GM19351 (cell line): Measurements from ENCODE around the gene MBNL3.

Experiments
- ATAC-seq: cut with Tn5 transposase; IDR thresholded peaks from one replicate; pipeline ENCODE4 v1.9.1; 2021; ENCODE audit warnings: mild to moderate bottlenecking, moderate library complexity; ENCODE audit not compliant: unreplicated experiment

The MBNL3 gene

GRCh38 chrX:132488819-132489577, at the start of gene MBNL3:
TSS of gene MBNL3 (minus strand) at chrX:132489038. CDS start at chrX:132439611, 49,427 bp downstream.
- ATAC-seq: peak; percentile 57

- no peak for ATAC-seq
These were observed 44.6 kb upstream of the MBNL3 start for GRCh38 chrX:132533409-132533808.

- ATAC-seq: no peak
These were observed 44.1 kb upstream of the MBNL3 start for GRCh38 chrX:132532913-132533312.

GRCh38 chrX:132532097-132532496, 43.3 kb upstream of the MBNL3 start:
- peak; percentile 59 for ATAC-seq

GRCh38 chrX:132520792-132521191, 32.0 kb upstream of the MBNL3 start:
- ATAC-seq: no peak

- ATAC-seq: no peak
These were observed 31.4 kb upstream of the MBNL3 start for GRCh38 chrX:132520213-132520612.

GRCh38 chrX:132518401-132518800, 29.6 kb upstream of the MBNL3 start:
- no peak for ATAC-seq

GRCh38 chrX:132508834-132509233, 20.0 kb upstream of the MBNL3 start:
- no peak for ATAC-seq

- no peak for ATAC-seq
These were observed 16.3 kb upstream of the MBNL3 start for GRCh38 chrX:132505116-132505515.

- ATAC-seq: no peak
These were observed 15.6 kb upstream of the MBNL3 start for GRCh38 chrX:132504417-132504816.

- no peak for ATAC-seq
These were observed 12.8 kb upstream of the MBNL3 start for GRCh38 chrX:132501606-132502005.

GRCh38 chrX:132497432-132497831, 8.6 kb upstream of the MBNL3 start:
- ATAC-seq: no peak

GRCh38 chrX:132493095-132493494, 4.3 kb upstream of the MBNL3 start:
- no peak for ATAC-seq

- ATAC-seq: no peak
These were observed 2.4 kb upstream of the MBNL3 start for GRCh38 chrX:132491191-132491590.

- ATAC-seq: peak; percentile 33
These were observed 961 bp upstream of the MBNL3 start for GRCh38 chrX:132489578-132490419.

GRCh38 chrX:132488180-132488705, 595 bp downstream of the MBNL3 start:
- ATAC-seq: no peak

- ATAC-seq: no peak
These were observed 2.1 kb downstream of the MBNL3 start for GRCh38 chrX:132486599-132487178.

GRCh38 chrX:132483951-132484350, 4.9 kb downstream of the MBNL3 start:
- no peak for ATAC-seq

GRCh38 chrX:132483488-132483887, 5.3 kb downstream of the MBNL3 start:
- no peak for ATAC-seq

GRCh38 chrX:132482632-132483031, 6.2 kb downstream of the MBNL3 start:
- no peak for ATAC-seq

- ATAC-seq: no peak
These were observed 7.4 kb downstream of the MBNL3 start for GRCh38 chrX:132481449-132481848.
